DOHH2 (cell line): ENCODE data around the gene LRRC2.

Experiments used
- EZH2phosphoT487 ChIP-seq: fragments of 200-600 bp; sonication (generic); IDR thresholded peaks from 2 replicates; pipeline ENCODE4 v1.6.1; 2017; ENCODE audit warnings: borderline replicate concordance, mild to moderate bottlenecking, antibody characterized with exemption, low read length, moderate library complexity, mixed read lengths
- TF ChIP-seq, protein P1 (sequence below): fragments of 200-600 bp; sonication (generic); IDR thresholded peaks from one replicate; pipeline ENCODE4 v1.5.1; 2014; ENCODE audit warnings: antibody characterized with exemption, mild to moderate bottlenecking, low read depth, low read length; ENCODE audit not compliant: poor library complexity, severe bottlenecking

DNA sequence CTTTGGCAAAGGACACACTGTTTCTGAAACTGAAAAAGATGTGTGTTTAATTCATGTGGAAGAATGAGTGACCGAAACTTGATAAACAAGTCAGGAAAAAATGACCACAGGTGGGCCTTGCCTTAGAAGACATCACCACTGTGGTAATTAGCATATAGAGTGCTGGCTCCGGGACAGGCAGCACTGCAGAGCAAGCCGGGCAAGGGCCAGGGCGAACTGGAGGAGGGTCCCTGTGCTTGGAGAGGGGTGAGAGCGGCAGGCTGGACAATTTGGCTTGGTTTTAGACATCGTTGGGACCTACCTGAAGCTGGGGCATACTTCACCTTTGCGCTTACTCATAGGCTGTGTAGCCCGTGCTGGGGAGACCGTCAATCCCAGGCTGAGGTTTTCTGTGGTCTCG is 60.1 kb downstream of the LRRC2 start:
- TF ChIP-seq, protein P1, sequence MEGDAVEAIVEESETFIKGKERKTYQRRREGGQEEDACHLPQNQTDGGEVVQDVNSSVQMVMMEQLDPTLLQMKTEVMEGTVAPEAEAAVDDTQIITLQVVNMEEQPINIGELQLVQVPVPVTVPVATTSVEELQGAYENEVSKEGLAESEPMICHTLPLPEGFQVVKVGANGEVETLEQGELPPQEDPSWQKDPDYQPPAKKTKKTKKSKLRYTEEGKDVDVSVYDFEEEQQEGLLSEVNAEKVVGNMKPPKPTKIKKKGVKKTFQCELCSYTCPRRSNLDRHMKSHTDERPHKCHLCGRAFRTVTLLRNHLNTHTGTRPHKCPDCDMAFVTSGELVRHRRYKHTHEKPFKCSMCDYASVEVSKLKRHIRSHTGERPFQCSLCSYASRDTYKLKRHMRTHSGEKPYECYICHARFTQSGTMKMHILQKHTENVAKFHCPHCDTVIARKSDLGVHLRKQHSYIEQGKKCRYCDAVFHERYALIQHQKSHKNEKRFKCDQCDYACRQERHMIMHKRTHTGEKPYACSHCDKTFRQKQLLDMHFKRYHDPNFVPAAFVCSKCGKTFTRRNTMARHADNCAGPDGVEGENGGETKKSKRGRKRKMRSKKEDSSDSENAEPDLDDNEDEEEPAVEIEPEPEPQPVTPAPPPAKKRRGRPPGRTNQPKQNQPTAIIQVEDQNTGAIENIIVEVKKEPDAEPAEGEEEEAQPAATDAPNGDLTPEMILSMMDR = no peak
- no peak for TF ChIP-seq EZH2phosphoT487
